Endometrial microvascular endothelial cells (primary cell): ENCODE results near the gene SPNS1. TPM values are rescaled to one million over a fixed set of nuclear protein-coding genes. Genes with fewer than 3 reads are reported as not detected.
"Not testable (repeated sequence)": the region's sequence is repeated elsewhere in the genome, so short reads cannot be mapped to it uniquely, and the experiment has no call there.

Experiments
- in situ Hi-C: cut with HindIII; loops from 2 replicates; pipeline ENCODE4 v1.10.0; 2017; ENCODE audit warnings: low sequenced_read_pairs, low pct_unique_long_range_greater_than_20kb; ENCODE audit errors: inconsistent ontology term
- total RNA-seq: library from RNA; depleted of rRNA; stranded (reverse); fragments of >200 nt; gene quantifications from one replicate; pipeline ENCODE4 v1.2.3, GENCODE V29; 2015; ENCODE audit errors: inconsistent ontology term

SPNS1 gene, protein sequence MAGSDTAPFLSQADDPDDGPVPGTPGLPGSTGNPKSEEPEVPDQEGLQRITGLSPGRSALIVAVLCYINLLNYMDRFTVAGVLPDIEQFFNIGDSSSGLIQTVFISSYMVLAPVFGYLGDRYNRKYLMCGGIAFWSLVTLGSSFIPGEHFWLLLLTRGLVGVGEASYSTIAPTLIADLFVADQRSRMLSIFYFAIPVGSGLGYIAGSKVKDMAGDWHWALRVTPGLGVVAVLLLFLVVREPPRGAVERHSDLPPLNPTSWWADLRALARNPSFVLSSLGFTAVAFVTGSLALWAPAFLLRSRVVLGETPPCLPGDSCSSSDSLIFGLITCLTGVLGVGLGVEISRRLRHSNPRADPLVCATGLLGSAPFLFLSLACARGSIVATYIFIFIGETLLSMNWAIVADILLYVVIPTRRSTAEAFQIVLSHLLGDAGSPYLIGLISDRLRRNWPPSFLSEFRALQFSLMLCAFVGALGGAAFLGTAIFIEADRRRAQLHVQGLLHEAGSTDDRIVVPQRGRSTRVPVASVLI
- total RNA-seq = 64.1 TPM

DNA sequence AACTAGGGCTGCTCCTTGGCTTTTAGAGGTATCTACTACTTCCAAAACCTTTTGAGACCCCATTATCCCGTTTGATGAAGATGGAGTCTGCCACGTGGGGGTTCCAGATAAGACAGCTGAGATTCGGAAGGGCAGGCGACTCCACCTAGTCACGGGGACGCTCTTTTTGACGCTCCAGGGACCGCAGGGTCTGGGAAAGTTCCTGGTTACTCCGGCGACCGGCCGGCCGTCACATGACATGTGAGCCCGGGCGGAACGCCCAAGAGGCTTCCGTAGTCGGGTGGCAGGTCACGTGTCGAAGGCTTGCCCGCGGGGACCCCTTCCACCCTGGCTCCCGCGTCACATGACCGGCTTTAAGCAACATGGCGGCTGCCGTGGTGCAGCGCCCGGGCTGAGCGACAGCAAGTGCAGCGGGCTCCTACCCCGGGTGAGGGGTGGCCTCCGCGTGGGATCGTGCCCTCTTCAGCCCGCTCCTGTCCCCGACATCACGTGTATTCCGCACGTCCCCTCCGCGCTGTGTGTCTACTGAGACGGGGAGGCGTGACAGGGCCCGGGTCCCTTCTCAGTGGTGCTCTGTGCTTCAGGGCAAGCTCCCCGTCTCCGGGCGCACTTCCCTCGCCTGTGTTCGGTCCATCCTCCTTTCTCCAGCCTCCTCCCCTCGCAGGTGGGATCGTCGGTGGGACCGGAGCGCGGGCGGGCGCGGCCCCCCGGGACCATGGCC lies at the start of gene SPNS1:
Gene SPNS1, plus strand, starts transcription at position 342 of the 721 bp plus-strand sequence. Its CDS starts 374 bp downstream, at position 716.
- in situ Hi-C loops = no loop called here

- in situ Hi-C loops = no loop called here
Measured at GRCh38 chr16:28925386-28926228, 49.0 kb upstream of the SPNS1 start.

DNA sequence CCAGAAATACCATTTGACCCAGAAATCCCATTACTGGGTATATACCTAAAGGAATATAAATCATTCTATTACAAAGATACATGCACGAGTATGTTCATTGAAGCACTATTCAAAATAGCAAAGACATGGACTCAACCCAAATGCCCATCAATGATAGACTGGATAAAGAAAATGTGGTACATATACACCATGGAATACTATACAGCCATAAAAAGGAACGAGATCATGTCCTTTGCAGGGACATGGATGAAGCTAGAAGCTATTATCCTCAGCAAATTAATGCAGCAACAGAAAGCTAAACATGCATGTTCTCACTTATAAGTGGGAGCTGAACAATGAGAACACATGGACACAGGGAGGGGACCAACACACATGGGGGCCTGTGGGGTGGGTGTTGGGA lies 48.3 kb upstream of the SPNS1 start:
- in situ Hi-C loops = not testable (repeated sequence)

DNA sequence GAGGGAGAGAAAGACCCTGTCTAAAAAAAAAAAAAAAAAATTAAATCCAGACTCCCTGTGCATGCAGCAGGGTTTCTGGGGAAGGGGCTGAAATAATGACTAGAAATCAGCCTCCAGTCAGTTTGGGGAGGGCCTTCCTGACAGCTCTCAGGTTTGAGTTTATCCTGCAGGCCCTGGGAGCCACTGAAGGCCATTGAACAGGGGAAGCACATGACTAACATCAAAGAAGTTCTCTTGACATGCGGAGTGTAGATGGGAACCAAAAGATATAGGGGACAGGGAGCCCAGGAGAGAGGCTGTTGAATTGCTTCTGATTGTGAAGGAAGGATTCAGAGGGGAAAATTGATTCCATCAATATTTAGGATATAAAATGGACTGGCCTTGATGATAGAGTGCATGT lies 46.8 kb upstream of the SPNS1 start:
- in situ Hi-C loops = no loop called here

- in situ Hi-C loops = no loop called here
Measured at GRCh38 chr16:28930203-28930602, 44.4 kb upstream of the SPNS1 start.

DNA sequence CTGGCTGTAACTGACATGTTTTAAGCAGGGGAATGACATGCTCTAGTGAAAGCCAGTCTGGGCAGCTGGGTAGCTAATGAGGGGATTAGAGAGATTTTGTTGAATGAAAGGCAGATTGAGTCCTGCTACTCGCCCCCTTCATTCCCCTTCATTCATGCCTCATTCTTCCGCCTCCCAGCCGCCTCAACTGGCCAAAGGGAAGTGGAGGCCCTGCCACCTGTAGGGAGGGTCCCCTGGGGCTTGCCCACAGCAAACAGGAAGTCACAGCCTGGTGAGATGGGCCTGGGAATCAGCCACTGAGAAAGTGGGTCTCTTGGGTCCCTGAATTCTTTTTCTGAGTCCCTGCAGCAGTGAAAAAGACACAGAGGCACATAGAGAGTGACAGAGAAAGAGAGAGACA lies 43.9 kb upstream of the SPNS1 start:
- in situ Hi-C loops = no loop called here

- in situ Hi-C loops = no loop called here
Measured at GRCh38 chr16:28931801-28932225, 42.8 kb upstream of the SPNS1 start, which contains the start of gene CD19. Gene CD19, plus strand, starts transcription at chr16:28931971. Its CDS starts 30 bp downstream, at chr16:28932001.

- in situ Hi-C loops = no loop called here
Measured at GRCh38 chr16:28932339-28933141, 42.0 kb upstream of the SPNS1 start.

GRCh38 chr16:28933171-28933570 lies 41.4 kb upstream of the SPNS1 start:
- in situ Hi-C loops = no loop called here

DNA sequence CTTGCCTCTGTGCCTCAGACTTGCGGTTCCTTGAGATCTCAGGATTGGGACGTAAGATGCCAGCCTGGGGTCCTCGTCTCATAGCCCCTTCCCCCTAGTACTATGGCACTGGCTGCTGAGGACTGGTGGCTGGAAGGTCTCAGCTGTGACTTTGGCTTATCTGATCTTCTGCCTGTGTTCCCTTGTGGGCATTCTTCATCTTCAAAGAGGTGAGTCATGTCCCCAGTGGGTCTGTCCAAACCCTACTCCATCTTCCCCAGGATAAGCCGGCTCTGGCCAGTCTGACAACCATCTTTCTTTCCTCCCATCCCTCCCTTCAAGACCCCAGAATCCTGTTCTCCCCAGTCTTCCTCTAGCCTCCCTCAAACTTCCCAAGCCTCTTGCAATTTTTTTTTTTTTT lies 39.2 kb upstream of the SPNS1 start:
- in situ Hi-C loops = no loop called here

DNA sequence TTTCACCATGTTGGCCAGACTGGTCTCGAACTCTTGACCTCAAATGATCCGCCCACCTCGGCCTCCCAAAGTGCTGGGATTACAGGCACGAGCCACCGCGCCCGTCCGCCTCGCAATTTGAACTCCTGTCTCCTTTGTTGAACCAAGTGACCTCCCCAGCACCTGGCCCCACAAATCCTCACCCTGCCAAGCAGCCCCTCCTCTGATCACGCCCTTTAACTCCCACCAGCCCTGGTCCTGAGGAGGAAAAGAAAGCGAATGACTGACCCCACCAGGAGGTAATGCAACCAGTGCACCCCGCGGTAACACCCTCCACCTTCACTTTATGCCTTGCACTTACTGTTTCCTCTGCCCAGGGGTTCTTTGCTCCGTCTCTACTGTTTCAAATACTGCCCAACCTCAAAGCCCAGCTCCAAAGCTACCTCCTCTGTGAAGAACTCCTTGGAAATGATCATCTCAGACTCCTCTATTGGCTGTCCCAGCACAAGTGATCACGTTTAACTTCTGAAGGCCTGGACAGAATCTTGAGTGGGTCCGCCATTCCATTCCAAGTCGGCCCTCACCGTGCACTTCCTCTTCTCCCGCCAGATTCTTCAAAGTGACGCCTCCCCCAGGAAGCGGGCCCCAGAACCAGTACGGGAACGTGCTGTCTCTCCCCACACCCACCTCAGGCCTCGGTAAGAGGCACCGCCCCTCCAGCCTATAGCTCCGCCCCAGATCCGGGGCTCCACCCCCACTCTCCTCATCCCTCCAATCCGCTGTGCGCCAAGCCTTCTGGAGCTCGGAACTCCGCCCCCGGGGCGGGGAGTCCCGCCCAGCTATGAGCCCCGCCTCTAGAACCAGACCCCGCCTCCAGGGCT lies 38.4 kb upstream of the SPNS1 start:
- in situ Hi-C loops = no loop called here

DNA sequence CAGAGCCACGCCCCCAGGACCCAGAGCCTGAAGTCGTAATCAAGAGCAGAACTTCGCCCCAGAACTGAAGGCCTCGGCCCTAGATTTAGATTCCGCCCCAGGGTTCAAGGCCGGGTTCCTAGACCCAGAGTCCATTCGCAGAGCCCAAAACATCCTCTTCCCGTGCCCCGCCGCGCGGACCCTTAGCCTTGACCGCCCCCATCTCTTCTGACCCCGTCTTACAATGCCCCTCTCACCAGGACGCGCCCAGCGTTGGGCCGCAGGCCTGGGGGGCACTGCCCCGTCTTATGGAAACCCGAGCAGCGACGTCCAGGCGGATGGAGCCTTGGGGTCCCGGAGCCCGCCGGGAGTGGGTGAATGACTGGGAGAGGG lies 37.8 kb upstream of the SPNS1 start:
- in situ Hi-C loops = no loop called here

DNA sequence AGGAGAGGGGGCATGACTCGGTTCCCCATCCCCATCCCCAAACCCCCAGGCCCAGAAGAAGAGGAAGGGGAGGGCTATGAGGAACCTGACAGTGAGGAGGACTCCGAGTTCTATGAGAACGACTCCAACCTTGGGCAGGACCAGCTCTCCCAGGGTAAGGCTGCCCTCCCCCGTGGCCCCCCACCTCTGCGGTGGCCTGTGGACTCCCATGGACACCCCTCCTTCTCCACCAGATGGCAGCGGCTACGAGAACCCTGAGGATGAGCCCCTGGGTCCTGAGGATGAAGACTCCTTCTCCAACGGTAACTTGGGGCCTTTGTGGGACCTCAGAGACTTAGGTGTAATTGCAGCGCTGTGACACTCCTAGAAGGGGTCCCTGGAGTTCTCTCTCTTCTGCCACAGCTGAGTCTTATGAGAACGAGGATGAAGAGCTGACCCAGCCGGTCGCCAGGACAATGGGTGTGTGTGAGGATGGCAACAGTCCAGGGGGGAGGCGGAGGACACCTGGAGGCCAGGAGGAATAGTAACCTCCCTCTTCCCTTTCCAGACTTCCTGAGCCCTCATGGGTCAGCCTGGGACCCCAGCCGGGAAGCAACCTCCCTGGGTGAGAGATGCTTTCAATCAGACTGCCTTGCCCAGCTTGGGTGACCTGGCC lies 37.2 kb upstream of the SPNS1 start:
- in situ Hi-C loops = no loop called here

- in situ Hi-C loops = no loop called here
Measured at GRCh38 chr16:28938721-28939120, 35.9 kb upstream of the SPNS1 start.

DNA sequence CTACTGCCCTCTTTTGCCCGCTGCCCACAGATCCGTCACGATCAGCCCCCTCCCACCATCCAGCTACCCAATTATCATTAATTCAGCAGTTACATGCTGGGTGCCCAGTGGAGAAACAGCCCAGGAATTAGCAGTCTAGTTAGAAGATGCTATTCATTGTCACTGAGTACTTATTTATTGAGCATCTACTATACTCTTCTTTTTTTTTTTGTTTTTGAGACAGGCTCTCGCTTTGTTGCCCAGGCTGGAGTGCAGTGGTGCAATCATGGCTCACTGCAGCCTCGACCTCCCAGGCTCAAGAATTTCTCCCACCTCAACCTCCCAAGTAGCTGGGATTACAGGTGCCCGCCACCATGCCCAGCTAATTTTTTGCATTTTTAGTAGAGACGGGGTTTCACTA lies 34.8 kb upstream of the SPNS1 start:
- in situ Hi-C loops = not testable (repeated sequence)

DNA sequence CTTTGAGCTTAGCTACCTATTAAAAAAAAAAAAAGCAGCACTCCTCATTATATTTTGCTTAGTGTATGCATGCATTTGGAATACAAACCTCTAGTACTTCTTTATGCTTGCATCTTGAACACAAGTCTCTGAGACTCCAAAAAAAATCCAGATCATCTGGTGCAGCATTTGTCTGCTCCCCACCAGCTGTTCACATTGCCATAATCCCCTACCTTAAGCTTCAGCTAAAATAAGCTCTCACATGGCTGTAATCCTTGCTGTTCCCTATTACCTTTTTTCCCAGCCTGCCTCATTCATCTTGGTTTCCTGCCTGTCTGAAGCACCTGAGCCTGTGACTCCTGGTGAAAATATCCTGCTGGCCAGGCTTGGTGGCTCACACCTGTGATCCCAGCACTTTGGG lies 31.3 kb upstream of the SPNS1 start:
- in situ Hi-C loops = no loop called here

GRCh38 chr16:28946681-28947080 lies 27.9 kb upstream of the SPNS1 start:
- in situ Hi-C loops = no loop called here
